HFF-Myc (cell line): ENCODE measurements around the gene SPRYD3.
"Not testable (repeated sequence)": the region's sequence is repeated elsewhere in the genome, so short reads cannot be mapped to it uniquely, and the experiment has no call there.

Experiments
- DNase-seq: peaks from one replicate; pipeline ENCODE4 v3.0.0-alpha.2; 2011; ENCODE audit warnings: low read depth; ENCODE audit errors: extremely low read depth
- H3K4me3 ChIP-seq: replicated peaks from 2 replicates; pipeline ENCODE4 v1.5.1; 2011; ENCODE audit warnings: low read depth, mild to moderate bottlenecking, control low read depth, low read length
- CTCF ChIP-seq: IDR thresholded peaks from 2 replicates; pipeline ENCODE4 v1.5.1; 2012; ENCODE audit warnings: mild to moderate bottlenecking, low read depth, low read length, control low read depth; ENCODE audit errors: missing control alignments

Gene SPRYD3

GRCh38 chr12:53096089-53096741 lies 17.0 kb upstream of the SPRYD3 start:
- no peak for TF ChIP-seq CTCF
- H3K4me3 ChIP-seq = peak overlapping the region; percentile 52
- DNase-seq = no peak

GRCh38 chr12:53095596-53095895 lies 16.4 kb upstream of the SPRYD3 start:
- DNase-seq = not testable (repeated sequence)

DNA sequence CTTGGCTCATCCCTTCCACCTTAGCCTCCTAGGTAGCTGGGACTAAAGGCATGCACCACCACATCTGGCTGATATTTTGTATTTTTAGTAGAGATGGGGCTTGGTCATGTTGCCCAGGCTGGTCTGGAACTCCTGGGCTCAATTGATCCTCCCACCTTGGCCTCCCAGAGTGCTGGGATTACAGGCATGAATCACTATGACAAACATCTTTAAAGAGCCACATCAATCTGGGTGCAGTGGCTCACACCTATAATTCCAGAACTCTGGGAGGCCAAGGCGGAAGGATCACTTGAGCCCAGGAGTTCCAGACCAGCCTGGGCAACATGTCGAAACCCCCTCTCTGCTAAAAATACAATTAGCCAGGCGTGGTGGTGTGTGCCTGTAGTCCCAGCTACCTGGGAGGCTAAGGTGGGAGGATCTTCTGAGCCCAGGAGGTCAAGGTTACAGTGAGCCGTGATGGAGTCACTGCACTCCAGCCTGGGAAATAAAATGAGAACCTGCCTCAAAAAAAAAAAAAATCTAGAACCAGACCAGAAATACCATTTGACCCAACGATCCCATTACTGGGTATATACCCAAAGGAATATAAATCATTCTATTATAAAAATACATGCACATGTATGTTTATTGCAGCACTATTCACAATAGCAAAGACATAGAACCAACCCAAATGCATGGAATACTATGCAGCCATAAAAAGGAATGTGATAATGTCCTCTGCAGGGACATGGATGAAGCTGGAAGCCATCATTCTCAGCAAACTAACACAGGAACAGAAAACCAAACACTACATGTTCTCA lies 15.8 kb upstream of the SPRYD3 start:
- not testable (repeated sequence) for DNase-seq, H3K4me3 ChIP-seq

More at GRCh38 chr12:53095596-53095895, 16.4 kb upstream of the SPRYD3 start:
- H3K4me3 ChIP-seq = not testable (repeated sequence)

DNA sequence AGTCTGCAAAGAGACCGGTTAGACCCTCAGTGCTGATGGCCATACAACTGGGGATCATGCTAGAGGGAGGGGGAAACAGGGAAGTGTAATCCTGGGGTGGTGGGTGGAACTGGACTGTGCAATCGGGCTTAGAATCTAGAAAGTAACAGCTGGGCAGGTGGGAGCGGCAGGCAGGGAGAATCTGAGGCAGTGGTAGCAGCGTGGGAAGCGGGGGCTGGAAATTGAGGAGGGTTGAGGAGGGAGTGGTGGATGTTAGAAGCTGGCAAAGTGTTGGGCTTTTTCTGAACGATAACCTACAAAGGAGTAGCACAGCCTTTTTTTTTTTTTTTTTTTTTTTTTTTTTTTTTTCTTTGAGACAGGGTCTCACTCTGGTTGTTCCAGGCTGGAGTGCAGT lies 15.2 kb upstream of the SPRYD3 start:
- DNase-seq = no peak
- TF ChIP-seq CTCF = no peak

GRCh38 chr12:53093777-53094393 lies 14.7 kb upstream of the SPRYD3 start:
- DNase-seq = no peak
- H3K4me3 ChIP-seq = no peak overlapping the region
- no peak for TF ChIP-seq CTCF

More for the DNA sequence above, 15.2 kb upstream of the SPRYD3 start:
- H3K4me3 ChIP-seq = no peak overlapping the region

DNA sequence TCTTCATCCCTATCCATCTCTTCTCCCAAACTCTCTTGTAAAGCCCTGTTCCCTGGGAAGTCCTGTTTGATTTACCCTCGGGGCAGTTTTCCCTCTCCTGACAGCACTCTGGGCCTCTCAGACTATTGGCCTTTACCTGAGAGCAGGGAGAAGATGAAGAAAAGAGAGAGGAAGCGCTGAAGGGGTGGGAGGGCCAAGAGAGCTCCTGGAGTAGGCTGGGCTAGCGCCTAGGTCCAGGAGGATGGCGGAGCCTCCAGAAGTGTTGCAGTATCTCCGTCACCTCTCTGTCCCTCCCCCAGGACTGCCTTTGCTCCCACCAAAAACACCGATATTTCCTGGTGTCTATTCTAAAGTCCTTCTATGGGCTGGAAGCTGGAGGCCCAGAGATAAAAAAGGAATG lies 12.6 kb upstream of the SPRYD3 start:
- no peak for DNase-seq
- no peak overlapping the region for H3K4me3 ChIP-seq
- no peak for TF ChIP-seq CTCF

DNA sequence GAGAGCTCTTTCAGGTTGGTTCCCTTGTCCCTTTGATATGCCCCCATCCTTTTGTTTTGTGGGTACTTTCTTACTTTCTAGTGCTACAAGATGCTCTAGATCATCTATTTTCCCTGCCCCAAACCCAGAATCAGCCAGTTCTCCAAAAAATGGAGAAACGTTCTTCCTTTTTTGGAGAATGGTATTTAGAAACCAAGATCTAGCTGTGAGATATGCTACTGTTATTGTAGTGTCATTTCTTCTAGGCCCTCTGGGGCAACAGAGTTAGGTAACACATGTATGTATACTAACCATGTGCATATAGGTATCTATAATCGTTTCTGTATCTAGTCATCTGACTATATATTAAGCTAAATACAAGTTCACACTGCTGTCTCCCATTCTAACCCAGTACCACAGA lies 11.4 kb upstream of the SPRYD3 start:
- no peak for DNase-seq

More for the DNA sequence above, 11.4 kb upstream of the SPRYD3 start:
- TF ChIP-seq CTCF = no peak
- H3K4me3 ChIP-seq = no peak overlapping the region
